WI38 (cell line): ENCODE measurements around the gene ITGA3.

Experiments used
- H3K4me3 ChIP-seq: 2 replicates; pipeline ENCODE4 v1.5.1; 2011; ENCODE audit warnings: low read depth, mild to moderate bottlenecking, control low read depth, low read length
- TF ChIP-seq, protein P1 (sequence below): IDR thresholded peaks from 2 replicates; pipeline ENCODE4 v1.5.1; 2012; ENCODE audit warnings: low read depth, mild to moderate bottlenecking, control low read depth, low read length

The ITGA3 gene

GRCh38 chr17:50137042-50137441, 81.1 kb downstream of the ITGA3 start:
- no peak overlapping the region for H3K4me3 ChIP-seq
- TF ChIP-seq, protein P1, sequence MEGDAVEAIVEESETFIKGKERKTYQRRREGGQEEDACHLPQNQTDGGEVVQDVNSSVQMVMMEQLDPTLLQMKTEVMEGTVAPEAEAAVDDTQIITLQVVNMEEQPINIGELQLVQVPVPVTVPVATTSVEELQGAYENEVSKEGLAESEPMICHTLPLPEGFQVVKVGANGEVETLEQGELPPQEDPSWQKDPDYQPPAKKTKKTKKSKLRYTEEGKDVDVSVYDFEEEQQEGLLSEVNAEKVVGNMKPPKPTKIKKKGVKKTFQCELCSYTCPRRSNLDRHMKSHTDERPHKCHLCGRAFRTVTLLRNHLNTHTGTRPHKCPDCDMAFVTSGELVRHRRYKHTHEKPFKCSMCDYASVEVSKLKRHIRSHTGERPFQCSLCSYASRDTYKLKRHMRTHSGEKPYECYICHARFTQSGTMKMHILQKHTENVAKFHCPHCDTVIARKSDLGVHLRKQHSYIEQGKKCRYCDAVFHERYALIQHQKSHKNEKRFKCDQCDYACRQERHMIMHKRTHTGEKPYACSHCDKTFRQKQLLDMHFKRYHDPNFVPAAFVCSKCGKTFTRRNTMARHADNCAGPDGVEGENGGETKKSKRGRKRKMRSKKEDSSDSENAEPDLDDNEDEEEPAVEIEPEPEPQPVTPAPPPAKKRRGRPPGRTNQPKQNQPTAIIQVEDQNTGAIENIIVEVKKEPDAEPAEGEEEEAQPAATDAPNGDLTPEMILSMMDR = no peak

GRCh38 chr17:50139185-50139783, 83.4 kb downstream of the ITGA3 start:
- TF ChIP-seq, protein P1 = no peak
- no peak overlapping the region for H3K4me3 ChIP-seq
